Measurements from ENCODE around the gene ATP9B.

The ATP9B gene

GRCh38 chr18:79400591-79401381, 331.6 kb downstream of the ATP9B start:
- H3K9ac ChIP-seq (ENCODE audit: low read depth in 1 of 2, low read length in 2 of 2): no peak overlapping the region
- H3K9me3 ChIP-seq (ENCODE audit: control insufficient read depth in 2 of 2, low read length in 2 of 2): no peaks in the 10 kb centered on the region
- H3K27me3 ChIP-seq (ENCODE audit: control insufficient read depth in 2 of 2, insufficient read depth in 2 of 2, low read length in 2 of 2): peaks cover 3 to 17% of the 10 kb centered on the region in 2 donors
- H3K4me3 ChIP-seq (ENCODE audit: low read length in 2 of 2): peak overlapping the region in 1 of 2 donors; percentile 37
- peaks cover 7 to 13% of the 10 kb centered on the region in 2 donors for H3K4me1 ChIP-seq (ENCODE audit: control insufficient read depth in 2 of 2, insufficient read depth in 2 of 2, low read length in 2 of 2)
- H3K36me3 ChIP-seq (ENCODE audit: control insufficient read depth in 2 of 2, insufficient read depth in 2 of 2, low read length in 2 of 2): no peaks in the 10 kb centered on the region
- peak overlapping the region; percentile 63 to 68 for H3K27ac ChIP-seq (ENCODE audit: low read depth in 2 of 2, low read length in 2 of 2)

GRCh38 chr18:79401494-79402208, 332.5 kb downstream of the ATP9B start:
- Histone ChIP-seq H3K27me3 (ENCODE audit: control insufficient read depth in 2 of 2, insufficient read depth in 2 of 2, low read length in 2 of 2) (peaks cover 3 to 17% of the 10 kb centered on the region in 2 donors), H3K4me1 (ENCODE audit: control insufficient read depth in 2 of 2, insufficient read depth in 2 of 2, low read length in 2 of 2) (peaks cover 7 to 13% of the 10 kb centered on the region in 2 donors), H3K9ac (ENCODE audit: low read depth in 1 of 2, low read length in 2 of 2) (no peak overlapping the region), H3K9me3 (ENCODE audit: control insufficient read depth in 2 of 2, low read length in 2 of 2) (no peaks in the 10 kb centered on the region), H3K27ac (ENCODE audit: low read depth in 2 of 2, low read length in 2 of 2) (peak overlapping the region in 1 of 2 donors; percentile 35), H3K4me3 (ENCODE audit: low read length in 2 of 2) (no peak overlapping the region), H3K36me3 (ENCODE audit: control insufficient read depth in 2 of 2, insufficient read depth in 2 of 2, low read length in 2 of 2) (no peaks in the 10 kb centered on the region)

- no peak overlapping the region for H3K4me3 ChIP-seq (ENCODE audit: low read length in 2 of 2)
- H3K9ac ChIP-seq (ENCODE audit: low read depth in 1 of 2, low read length in 2 of 2): no peak overlapping the region
- H3K27me3 ChIP-seq (ENCODE audit: control insufficient read depth in 2 of 2, insufficient read depth in 2 of 2, low read length in 2 of 2): peaks cover 3 to 15% of the 10 kb centered on the region in 2 donors
- peaks cover 7 to 13% of the 10 kb centered on the region in 2 donors for H3K4me1 ChIP-seq (ENCODE audit: control insufficient read depth in 2 of 2, insufficient read depth in 2 of 2, low read length in 2 of 2)
- H3K27ac ChIP-seq (ENCODE audit: low read depth in 2 of 2, low read length in 2 of 2): no peak overlapping the region
- H3K9me3 ChIP-seq (ENCODE audit: control insufficient read depth in 2 of 2, low read length in 2 of 2): no peaks in the 10 kb centered on the region
- H3K36me3 ChIP-seq (ENCODE audit: control insufficient read depth in 2 of 2, insufficient read depth in 2 of 2, low read length in 2 of 2): no peaks in the 10 kb centered on the region
Measured at GRCh38 chr18:79402209-79402576, 333.0 kb downstream of the ATP9B start.

GRCh38 chr18:79402977-79403722, 334.0 kb downstream of the ATP9B start:
- Histone ChIP-seq H3K27ac (ENCODE audit: low read depth in 2 of 2, low read length in 2 of 2) (peak overlapping the region; percentile 13 to 78), H3K4me3 (ENCODE audit: low read length in 2 of 2) (peak overlapping the region in 1 of 2 donors; percentile 20), H3K9me3 (ENCODE audit: control insufficient read depth in 2 of 2, low read length in 2 of 2) (no peaks in the 10 kb centered on the region), H3K4me1 (ENCODE audit: control insufficient read depth in 2 of 2, insufficient read depth in 2 of 2, low read length in 2 of 2) (peaks cover 7 to 12% of the 10 kb centered on the region in 2 donors), H3K27me3 (ENCODE audit: control insufficient read depth in 2 of 2, insufficient read depth in 2 of 2, low read length in 2 of 2) (peaks cover under 1 to 13% of the 10 kb centered on the region in 2 donors), H3K36me3 (ENCODE audit: control insufficient read depth in 2 of 2, insufficient read depth in 2 of 2, low read length in 2 of 2) (no peaks in the 10 kb centered on the region), H3K9ac (ENCODE audit: low read depth in 1 of 2, low read length in 2 of 2) (no peak overlapping the region)

GRCh38 chr18:79403723-79404566, 334.8 kb downstream of the ATP9B start:
- H3K27ac ChIP-seq (ENCODE audit: low read depth in 2 of 2, low read length in 2 of 2): peak overlapping the region; percentile 49 to 78
- peaks cover 7 to 12% of the 10 kb centered on the region in 2 donors for H3K4me1 ChIP-seq (ENCODE audit: control insufficient read depth in 2 of 2, insufficient read depth in 2 of 2, low read length in 2 of 2)
- H3K9ac ChIP-seq (ENCODE audit: low read depth in 1 of 2, low read length in 2 of 2): no peak overlapping the region
- H3K36me3 ChIP-seq (ENCODE audit: control insufficient read depth in 2 of 2, insufficient read depth in 2 of 2, low read length in 2 of 2): no peaks in the 10 kb centered on the region
- H3K27me3 ChIP-seq (ENCODE audit: control insufficient read depth in 2 of 2, insufficient read depth in 2 of 2, low read length in 2 of 2): peaks cover 0 to 12% of the 10 kb centered on the region in 2 donors
- H3K4me3 ChIP-seq (ENCODE audit: low read length in 2 of 2): peak overlapping the region in 1 of 2 donors; percentile 20
- no peaks in the 10 kb centered on the region for H3K9me3 ChIP-seq (ENCODE audit: control insufficient read depth in 2 of 2, low read length in 2 of 2)

GRCh38 chr18:79404567-79404910, 335.3 kb downstream of the ATP9B start:
- H3K4me3 ChIP-seq (ENCODE audit: low read length in 2 of 2): no peak overlapping the region
- peak overlapping the region; percentile 49 to 78 for H3K27ac ChIP-seq (ENCODE audit: low read depth in 2 of 2, low read length in 2 of 2)
- peaks cover 0 to 7% of the 10 kb centered on the region in 2 donors for H3K27me3 ChIP-seq (ENCODE audit: control insufficient read depth in 2 of 2, insufficient read depth in 2 of 2, low read length in 2 of 2)
- no peaks in the 10 kb centered on the region for H3K36me3 ChIP-seq (ENCODE audit: control insufficient read depth in 2 of 2, insufficient read depth in 2 of 2, low read length in 2 of 2)
- peaks cover 7 to 12% of the 10 kb centered on the region in 2 donors for H3K4me1 ChIP-seq (ENCODE audit: control insufficient read depth in 2 of 2, insufficient read depth in 2 of 2, low read length in 2 of 2)
- H3K9ac ChIP-seq (ENCODE audit: low read depth in 1 of 2, low read length in 2 of 2): no peak overlapping the region
- H3K9me3 ChIP-seq (ENCODE audit: control insufficient read depth in 2 of 2, low read length in 2 of 2): no peaks in the 10 kb centered on the region

- Histone ChIP-seq H3K27ac (ENCODE audit: low read depth in 2 of 2, low read length in 2 of 2) (peak overlapping the region; percentile 53 to 78), H3K9me3 (ENCODE audit: control insufficient read depth in 2 of 2, low read length in 2 of 2) (no peaks in the 10 kb centered on the region), H3K36me3 (ENCODE audit: control insufficient read depth in 2 of 2, insufficient read depth in 2 of 2, low read length in 2 of 2) (no peaks in the 10 kb centered on the region), H3K27me3 (ENCODE audit: control insufficient read depth in 2 of 2, insufficient read depth in 2 of 2, low read length in 2 of 2) (peaks cover 0 to 7% of the 10 kb centered on the region in 2 donors), H3K4me3 (ENCODE audit: low read length in 2 of 2) (peak overlapping the region in 1 of 2 donors; percentile 31), H3K9ac (ENCODE audit: low read depth in 1 of 2, low read length in 2 of 2) (peak overlapping the region in 1 of 2 donors; percentile 5), H3K4me1 (ENCODE audit: control insufficient read depth in 2 of 2, insufficient read depth in 2 of 2, low read length in 2 of 2) (peaks cover 7 to 12% of the 10 kb centered on the region in 2 donors)
Measured at GRCh38 chr18:79405019-79405780, 336.0 kb downstream of the ATP9B start.

GRCh38 chr18:79405781-79406575, 336.8 kb downstream of the ATP9B start:
- H3K4me1 ChIP-seq (ENCODE audit: control insufficient read depth in 2 of 2, insufficient read depth in 2 of 2, low read length in 2 of 2): peaks cover 7 to 12% of the 10 kb centered on the region in 2 donors
- H3K27me3 ChIP-seq (ENCODE audit: control insufficient read depth in 2 of 2, insufficient read depth in 2 of 2, low read length in 2 of 2): peaks cover 0 to 7% of the 10 kb centered on the region in 2 donors
- peak overlapping the region in 1 of 2 donors; percentile 5 for H3K9ac ChIP-seq (ENCODE audit: low read depth in 1 of 2, low read length in 2 of 2)
- peak overlapping the region in 1 of 2 donors; percentile 31 for H3K4me3 ChIP-seq (ENCODE audit: low read length in 2 of 2)
- H3K36me3 ChIP-seq (ENCODE audit: control insufficient read depth in 2 of 2, insufficient read depth in 2 of 2, low read length in 2 of 2): peaks cover 0 to 4% of the 10 kb centered on the region in 2 donors
- H3K27ac ChIP-seq (ENCODE audit: low read depth in 2 of 2, low read length in 2 of 2): peak overlapping the region; percentile 53 to 78
- no peaks in the 10 kb centered on the region for H3K9me3 ChIP-seq (ENCODE audit: control insufficient read depth in 2 of 2, low read length in 2 of 2)

Data from mucosa of rectum (tissue), 2 donors.